Adrenal gland (tissue), 5 donors: Measurements from ENCODE around the gene NNAT.

Source experiments
- POLR2A ChIP-seq, 2 donors: fragments of 450-650 bp; IDR thresholded peaks; one replicate each; pipeline ENCODE4 v1.6.1; 2017; ENCODE audit warnings: antibody characterized with exemption in 2 of 2, mild to moderate bottlenecking in 2 of 2, moderate library complexity in 1 of 2
- TF ChIP-seq, protein P1 (sequence below), 6 experiments: fragments of 450-650 bp in 4 of 6; fragments of 200-600 bp in 2 of 6; sonication (generic) in 1 of 6; IDR thresholded peaks; 1 replicate in 5 of 6; 2 replicates in 1 of 6; pipeline versions ENCODE4 v1.5.1 to v1.8.0; 2016 to 2021; ENCODE audit warnings: antibody characterized with exemption in 6 of 6, mild to moderate bottlenecking in 2 of 6, moderate library complexity in 1 of 6
- donor health status: DM: no; HTN: no; CAD: no.

DNA sequence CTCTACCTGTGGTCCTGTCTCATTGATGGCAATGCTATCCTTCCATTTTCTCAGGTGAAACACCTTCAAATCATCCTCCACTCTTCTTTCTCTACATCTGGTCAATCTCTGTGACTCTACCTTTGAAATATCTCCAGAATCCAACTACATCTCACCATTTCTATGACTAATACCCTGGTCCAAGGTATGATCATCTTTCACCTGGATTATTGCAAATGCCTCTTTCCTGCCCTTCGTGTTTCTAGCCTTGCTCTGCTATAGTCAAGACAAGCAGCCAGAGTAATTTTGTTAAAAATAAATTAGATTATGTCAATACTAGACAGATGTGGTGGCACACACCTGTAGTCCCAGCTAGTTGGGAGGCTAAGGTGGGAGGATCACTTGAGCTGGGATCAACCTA is 24.5 kb downstream of the NNAT start:
- TF ChIP-seq, protein P1, sequence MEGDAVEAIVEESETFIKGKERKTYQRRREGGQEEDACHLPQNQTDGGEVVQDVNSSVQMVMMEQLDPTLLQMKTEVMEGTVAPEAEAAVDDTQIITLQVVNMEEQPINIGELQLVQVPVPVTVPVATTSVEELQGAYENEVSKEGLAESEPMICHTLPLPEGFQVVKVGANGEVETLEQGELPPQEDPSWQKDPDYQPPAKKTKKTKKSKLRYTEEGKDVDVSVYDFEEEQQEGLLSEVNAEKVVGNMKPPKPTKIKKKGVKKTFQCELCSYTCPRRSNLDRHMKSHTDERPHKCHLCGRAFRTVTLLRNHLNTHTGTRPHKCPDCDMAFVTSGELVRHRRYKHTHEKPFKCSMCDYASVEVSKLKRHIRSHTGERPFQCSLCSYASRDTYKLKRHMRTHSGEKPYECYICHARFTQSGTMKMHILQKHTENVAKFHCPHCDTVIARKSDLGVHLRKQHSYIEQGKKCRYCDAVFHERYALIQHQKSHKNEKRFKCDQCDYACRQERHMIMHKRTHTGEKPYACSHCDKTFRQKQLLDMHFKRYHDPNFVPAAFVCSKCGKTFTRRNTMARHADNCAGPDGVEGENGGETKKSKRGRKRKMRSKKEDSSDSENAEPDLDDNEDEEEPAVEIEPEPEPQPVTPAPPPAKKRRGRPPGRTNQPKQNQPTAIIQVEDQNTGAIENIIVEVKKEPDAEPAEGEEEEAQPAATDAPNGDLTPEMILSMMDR (IDR thresholded peaks at IDR 0.05) = no peak
- no peak for TF ChIP-seq POLR2A (IDR thresholded peaks at IDR 0.05)
